K562 (cell line): ENCODE results near the gene RPL11.

Experiments used
- BCLAF1 ChIP-seq, 2 experiments: fragments of 450-650 bp in 1 of 2; IDR thresholded peaks; 2 replicates each; pipeline ENCODE4 v1.6.1; 2011 to 2017; ENCODE audit warnings: low read depth in 2 of 2, antibody characterized with exemption in 1 of 2, borderline replicate concordance in 1 of 2, low read length in 1 of 2, mild to moderate bottlenecking in 1 of 2, mixed read lengths in 1 of 2; ENCODE audit not compliant: control insufficient read depth in 1 of 2
- DACH1 ChIP-seq: fragments of 450-650 bp; IDR thresholded peaks from 2 replicates; pipeline ENCODE4 v1.6.1; 2018; ENCODE audit not compliant: partially characterized antibody
- EP300 ChIP-seq: IDR thresholded peaks from 2 replicates; pipeline ENCODE4 v1.6.1; 2012; ENCODE audit warnings: low read length, improper control_type of control experiment
- KAT8 ChIP-seq: fragments of 450-650 bp; IDR thresholded peaks from 2 replicates; pipeline ENCODE4 v1.6.1; 2016; ENCODE audit warnings: low read depth, mild to moderate bottlenecking
- MLLT1 ChIP-seq, 2 experiments: fragments of 450-650 bp; IDR thresholded peaks; 2 replicates each; pipeline ENCODE4 v1.6.1; 2016
- MTA1 ChIP-seq: fragments of 450-650 bp; IDR thresholded peaks from 2 replicates; pipeline ENCODE4 v1.6.1; 2017; ENCODE audit warnings: borderline replicate concordance
- NONO ChIP-seq, 2 experiments: fragments of 200-400 bp in 1 of 2; fragments of 450-650 bp in 1 of 2; formaldehyde crosslinking in 1 of 2; IDR thresholded peaks; 2 replicates each; pipeline ENCODE4 v1.6.1; 2017; ENCODE audit warnings: low read depth in 2 of 2, mild to moderate bottlenecking in 2 of 2, moderate library complexity in 2 of 2, low read length in 1 of 2
- POLR2A ChIP-seq: fragments of 450-650 bp; conservative IDR thresholded peaks from 2 replicates; pipeline ENCODE4 v1.6.1; 2016
- PRDM10 ChIP-seq: fragments of 450-650 bp; IDR thresholded peaks from 2 replicates; pipeline ENCODE4 v1.6.1; 2018; ENCODE audit not compliant: partially characterized antibody
- REST ChIP-seq, 2 experiments: fragments of 450-650 bp; formaldehyde crosslinking in 1 of 2; IDR thresholded peaks; 2 replicates each; pipeline versions ENCODE4 v1.4.0 to v1.6.1; 2014 to 2020; ENCODE audit warnings: mild to moderate bottlenecking in 2 of 2, borderline replicate concordance in 1 of 2, low read depth in 1 of 2
- RFX5 ChIP-seq: IDR thresholded peaks from 2 replicates; pipeline ENCODE4 v1.6.1; 2011; ENCODE audit warnings: low read depth, mild to moderate bottlenecking, improper control_type of control experiment, low read length
- SNAPC5 ChIP-seq: fragments of 250-450 bp; sonication (Bioruptor Pico); IDR thresholded peaks from 2 replicates; pipeline ENCODE4 v1.8.0; 2021; ENCODE audit warnings: moderate library complexity, mild to moderate bottlenecking, inconsistent platforms
- ZNF133 ChIP-seq: fragments of 250-450 bp; sonication (Bioruptor Pico); IDR thresholded peaks from 2 replicates; pipeline ENCODE4 v1.4.0; 2020; ENCODE audit warnings: mild to moderate bottlenecking

GRCh38 chr1:23684415-23684814, 7.2 kb upstream of the RPL11 start:
- no peak for TF ChIP-seq NONO (IDR thresholded peaks at IDR 0.05; ENCODE audit: low read depth in 2 of 2, low read length in 1 of 2)
- no peak for TF ChIP-seq ZNF133 (CRISPR knock-in tag)
- no peak for TF ChIP-seq EP300
- TF ChIP-seq PRDM10 = no peak
- TF ChIP-seq KAT8 = no peak
- no peak for TF ChIP-seq RFX5
- no peak for TF ChIP-seq DACH1
- no peak for TF ChIP-seq POLR2A
- TF ChIP-seq SNAPC5 (CRISPR knock-in tag) = no peak
- no peak for TF ChIP-seq MLLT1 (IDR thresholded peaks at IDR 0.05)
- no peak for TF ChIP-seq REST (IDR thresholded peaks at IDR 0.05; ENCODE audit: borderline replicate concordance)
- TF ChIP-seq REST (CRISPR knock-in tag; IDR thresholded peaks at IDR 0.05; ENCODE audit: low read depth) = no peak
- no peak for TF ChIP-seq MTA1
- no peak for TF ChIP-seq BCLAF1 (IDR thresholded peaks at IDR 0.05; ENCODE audit: borderline replicate concordance in 1 of 2, control insufficient read depth in 1 of 2, low read depth in 2 of 2, low read length in 1 of 2)
